ENCODE measurements around the gene SLC6A3. TPM values are rescaled to one million over a fixed set of nuclear protein-coding genes. Genes with fewer than 3 reads are reported as not detected.

The SLC6A3 gene
- total RNA-seq, 1 donor from 2014 or later, result not detected

DNA sequence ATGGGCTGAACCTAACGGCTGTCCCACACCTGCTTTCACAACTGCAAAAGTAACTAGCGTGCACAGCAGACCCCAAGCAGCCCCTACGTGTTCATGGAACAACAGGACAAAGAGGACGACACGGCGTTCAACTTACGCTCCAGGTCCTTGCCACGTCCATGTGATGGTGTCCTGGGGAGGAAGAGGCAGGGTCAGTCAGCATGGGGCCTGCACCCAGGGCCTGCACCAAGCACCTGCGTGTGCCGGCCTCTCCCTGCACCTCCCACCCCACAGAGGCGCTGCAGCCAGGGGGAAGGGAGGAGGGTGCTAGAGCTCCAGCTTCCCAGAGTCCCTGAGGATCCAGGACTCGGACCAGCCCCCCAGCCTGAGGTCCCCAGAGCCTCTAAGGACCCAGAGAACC lies 35.6 kb upstream of the SLC6A3 start:
- Mint-ChIP-seq H3K4me1 (ENCODE audit: low read depth) (no peaks in the 10 kb centered on the region), H3K9me3 (ENCODE audit: low read depth) (no peaks in the 10 kb centered on the region), H3K36me3 (ENCODE audit: insufficient read depth) (peaks cover 7% of the 10 kb centered on the region), H3K4me3 (ENCODE audit: low read depth) (no peak overlapping the region), H3K27ac (peak overlapping the region; percentile 62), H3K27me3 (no peaks in the 10 kb centered on the region)
- no peak for DNase-seq (ENCODE audit: low spot score, unreplicated experiment)
- TF ChIP-seq, protein P1, sequence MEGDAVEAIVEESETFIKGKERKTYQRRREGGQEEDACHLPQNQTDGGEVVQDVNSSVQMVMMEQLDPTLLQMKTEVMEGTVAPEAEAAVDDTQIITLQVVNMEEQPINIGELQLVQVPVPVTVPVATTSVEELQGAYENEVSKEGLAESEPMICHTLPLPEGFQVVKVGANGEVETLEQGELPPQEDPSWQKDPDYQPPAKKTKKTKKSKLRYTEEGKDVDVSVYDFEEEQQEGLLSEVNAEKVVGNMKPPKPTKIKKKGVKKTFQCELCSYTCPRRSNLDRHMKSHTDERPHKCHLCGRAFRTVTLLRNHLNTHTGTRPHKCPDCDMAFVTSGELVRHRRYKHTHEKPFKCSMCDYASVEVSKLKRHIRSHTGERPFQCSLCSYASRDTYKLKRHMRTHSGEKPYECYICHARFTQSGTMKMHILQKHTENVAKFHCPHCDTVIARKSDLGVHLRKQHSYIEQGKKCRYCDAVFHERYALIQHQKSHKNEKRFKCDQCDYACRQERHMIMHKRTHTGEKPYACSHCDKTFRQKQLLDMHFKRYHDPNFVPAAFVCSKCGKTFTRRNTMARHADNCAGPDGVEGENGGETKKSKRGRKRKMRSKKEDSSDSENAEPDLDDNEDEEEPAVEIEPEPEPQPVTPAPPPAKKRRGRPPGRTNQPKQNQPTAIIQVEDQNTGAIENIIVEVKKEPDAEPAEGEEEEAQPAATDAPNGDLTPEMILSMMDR (IDR thresholded peaks at IDR 0.05; ENCODE audit: unreplicated experiment), result no peak

DNA sequence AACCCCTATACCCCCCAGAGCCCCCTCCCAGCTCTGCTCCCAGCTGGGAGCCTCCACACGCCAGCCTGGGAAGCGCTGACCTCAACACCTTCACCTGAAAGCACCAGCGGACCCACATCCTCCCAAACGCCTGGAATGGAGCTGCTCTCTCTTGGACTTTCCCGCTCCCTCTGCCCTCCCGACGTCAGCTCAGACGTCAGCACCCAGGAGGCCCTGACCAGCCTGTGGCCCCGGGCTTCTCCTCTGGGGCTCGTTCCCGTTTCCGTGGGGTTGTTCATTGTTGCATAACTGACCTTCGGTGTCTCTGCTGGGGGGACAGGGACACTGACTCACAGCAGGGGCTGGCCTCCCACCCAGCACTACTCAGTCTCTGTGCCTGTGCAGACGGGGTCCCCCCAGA lies 35.0 kb upstream of the SLC6A3 start:
- Mint-ChIP-seq H3K27ac (no peak overlapping the region), H3K4me1 (ENCODE audit: low read depth) (no peaks in the 10 kb centered on the region), H3K36me3 (ENCODE audit: insufficient read depth) (peaks cover 7% of the 10 kb centered on the region), H3K4me3 (ENCODE audit: low read depth) (no peak overlapping the region), H3K9me3 (ENCODE audit: low read depth) (no peaks in the 10 kb centered on the region), H3K27me3 (no peaks in the 10 kb centered on the region)
- TF ChIP-seq, protein P1 (IDR thresholded peaks at IDR 0.05; ENCODE audit: unreplicated experiment), result no peak
- DNase-seq (ENCODE audit: low spot score, unreplicated experiment), result no peak

DNA sequence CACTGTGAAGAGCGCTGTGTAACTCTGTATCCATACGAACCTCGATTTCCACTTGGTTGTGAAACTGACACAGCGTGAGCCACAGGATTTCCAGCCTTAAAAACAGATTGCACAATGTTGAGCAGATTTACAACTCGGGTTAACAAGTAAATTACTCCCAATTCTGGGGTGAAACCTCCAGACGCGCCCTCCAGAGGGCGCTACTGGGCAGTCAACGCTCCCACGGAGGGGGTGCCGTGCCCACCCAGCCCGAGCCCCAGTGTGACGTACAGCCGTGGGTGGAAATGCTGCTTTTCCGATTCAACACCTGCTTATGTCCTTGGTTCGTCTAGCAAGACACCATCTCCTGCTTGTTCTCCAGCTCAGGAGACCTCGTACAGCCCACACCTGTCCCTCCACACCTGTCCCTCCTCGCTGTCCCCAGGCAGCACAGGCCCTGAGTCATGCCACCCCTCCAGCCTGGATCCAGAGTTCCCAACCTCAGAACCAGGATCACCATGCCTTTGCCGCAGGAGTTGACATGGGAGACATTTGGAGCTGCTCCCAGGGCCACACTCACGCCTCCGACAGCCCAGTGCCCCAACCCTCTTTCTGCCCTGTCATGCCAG lies 34.4 kb upstream of the SLC6A3 start:
- no peaks in the 10 kb centered on the region for H3K4me1 Mint-ChIP-seq (ENCODE audit: low read depth)
- DNase-seq (ENCODE audit: low spot score, unreplicated experiment), result no peak
- no peak overlapping the region for H3K4me3 Mint-ChIP-seq (ENCODE audit: low read depth)
- no peaks in the 10 kb centered on the region for H3K9me3 Mint-ChIP-seq (ENCODE audit: low read depth)
- TF ChIP-seq, protein P1 (IDR thresholded peaks at IDR 0.05; ENCODE audit: unreplicated experiment), result peak; percentile 76
- peak overlapping the region; percentile 82 for H3K27ac Mint-ChIP-seq
- no peaks in the 10 kb centered on the region for H3K27me3 Mint-ChIP-seq
- H3K36me3 Mint-ChIP-seq (ENCODE audit: insufficient read depth), result peaks cover 8% of the 10 kb centered on the region

DNA sequence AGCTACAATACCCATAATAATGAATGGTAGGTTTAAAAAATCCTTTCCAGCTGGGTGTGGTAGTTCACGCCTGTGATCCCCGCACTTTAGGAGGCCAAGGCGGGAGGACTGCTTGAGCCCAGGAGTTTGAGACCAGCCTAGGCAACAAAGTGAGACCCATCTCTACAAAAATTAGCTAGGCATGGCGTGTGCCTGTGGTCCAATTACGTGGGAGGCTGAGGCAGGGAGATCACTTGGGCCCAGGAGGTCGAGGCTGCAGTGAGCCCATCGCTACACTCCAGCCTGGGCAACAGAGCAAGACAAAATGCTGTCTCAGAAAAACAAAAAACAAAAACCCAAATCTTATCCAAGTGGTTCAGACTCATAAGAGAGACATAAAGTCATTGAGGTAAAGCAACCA lies 33.8 kb upstream of the SLC6A3 start:
- Mint-ChIP-seq H3K27me3 (no peaks in the 10 kb centered on the region), H3K4me1 (ENCODE audit: low read depth) (no peaks in the 10 kb centered on the region), H3K9me3 (ENCODE audit: low read depth) (no peaks in the 10 kb centered on the region), H3K4me3 (ENCODE audit: low read depth) (no peak overlapping the region), H3K27ac (no peak overlapping the region), H3K36me3 (ENCODE audit: insufficient read depth) (peaks cover 9% of the 10 kb centered on the region)
- no peak for DNase-seq (ENCODE audit: low spot score, unreplicated experiment)
- TF ChIP-seq, protein P1 (IDR thresholded peaks at IDR 0.05; ENCODE audit: unreplicated experiment), result no peak

DNA sequence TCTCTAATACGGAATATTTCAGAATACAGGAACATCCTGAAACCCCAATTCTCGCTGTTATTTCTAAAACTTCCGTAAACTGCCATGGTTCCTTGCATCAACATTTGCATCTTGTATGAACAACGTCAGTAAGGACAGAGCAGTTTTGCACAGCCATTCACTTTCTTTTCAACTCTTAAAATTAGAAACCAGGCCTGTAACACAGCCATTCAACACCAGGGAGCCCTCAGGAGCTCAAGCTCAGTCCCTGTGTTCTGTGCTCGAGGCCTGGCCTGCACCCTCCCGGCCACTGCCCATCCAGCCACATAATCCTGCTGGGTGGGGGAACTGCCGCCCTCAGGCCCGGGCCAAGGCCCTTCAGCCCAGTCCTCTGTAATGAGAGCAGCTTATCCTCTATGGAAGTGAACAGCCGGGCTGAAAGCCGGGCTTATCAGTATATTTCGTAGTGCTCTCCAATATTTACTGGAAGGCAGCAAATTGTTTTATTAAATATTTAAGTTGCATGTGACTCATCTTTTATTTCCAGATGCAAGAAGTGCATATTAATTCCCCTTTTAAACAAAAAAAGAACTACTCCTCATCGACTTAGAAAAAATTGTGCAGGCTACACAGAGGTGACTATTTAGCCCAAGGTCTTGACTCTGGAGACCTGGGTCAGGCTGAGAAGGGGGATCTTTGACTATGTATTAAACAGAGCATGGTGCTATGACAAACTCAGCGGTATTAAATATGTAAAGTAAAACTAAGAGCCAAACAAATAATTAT lies 33.2 kb upstream of the SLC6A3 start:
- H3K27ac Mint-ChIP-seq, result no peak overlapping the region
- H3K27me3 Mint-ChIP-seq, result no peaks in the 10 kb centered on the region
- TF ChIP-seq, protein P1 (IDR thresholded peaks at IDR 0.05; ENCODE audit: unreplicated experiment), result no peak
- H3K4me1 Mint-ChIP-seq (ENCODE audit: low read depth), result no peaks in the 10 kb centered on the region
- no peak overlapping the region for H3K4me3 Mint-ChIP-seq (ENCODE audit: low read depth)
- H3K9me3 Mint-ChIP-seq (ENCODE audit: low read depth), result no peaks in the 10 kb centered on the region
- no peak for DNase-seq (ENCODE audit: low spot score, unreplicated experiment)
- peaks cover 6% of the 10 kb centered on the region for H3K36me3 Mint-ChIP-seq (ENCODE audit: insufficient read depth)

All from progenitor cell of endocrine pancreas (in vitro differentiated cells).